ENCODE data around the gene COL1A2.

COL1A2 gene

DNA sequence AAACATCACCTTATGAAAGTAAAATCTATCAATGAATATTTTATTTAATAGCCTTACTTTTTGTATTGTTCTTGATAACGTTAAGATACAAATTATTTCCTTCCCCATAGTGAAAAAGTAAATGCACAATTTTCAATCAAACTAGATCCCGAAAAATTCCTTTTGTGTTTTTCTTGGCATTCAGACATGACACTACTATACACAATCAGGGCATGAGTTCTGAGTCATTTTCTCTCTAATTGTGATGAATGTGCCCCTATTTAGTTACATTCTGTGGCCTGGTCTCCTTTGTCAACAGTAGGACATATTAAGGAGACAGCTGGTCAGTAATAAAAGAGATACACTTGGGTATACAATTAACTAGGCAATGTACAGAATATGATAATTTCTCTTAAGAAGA is 19.8 kb downstream of the COL1A2 start:
- Mint-ChIP-seq H3K4me3 (no peak overlapping the region), H3K27me3 (peaks cover 1% of the 10 kb centered on the region), H3K27ac (no peak overlapping the region), H3K36me3 (no peaks in the 10 kb centered on the region), H3K4me1 (no peaks in the 10 kb centered on the region), H3K9me3 (no peaks in the 10 kb centered on the region)

DNA sequence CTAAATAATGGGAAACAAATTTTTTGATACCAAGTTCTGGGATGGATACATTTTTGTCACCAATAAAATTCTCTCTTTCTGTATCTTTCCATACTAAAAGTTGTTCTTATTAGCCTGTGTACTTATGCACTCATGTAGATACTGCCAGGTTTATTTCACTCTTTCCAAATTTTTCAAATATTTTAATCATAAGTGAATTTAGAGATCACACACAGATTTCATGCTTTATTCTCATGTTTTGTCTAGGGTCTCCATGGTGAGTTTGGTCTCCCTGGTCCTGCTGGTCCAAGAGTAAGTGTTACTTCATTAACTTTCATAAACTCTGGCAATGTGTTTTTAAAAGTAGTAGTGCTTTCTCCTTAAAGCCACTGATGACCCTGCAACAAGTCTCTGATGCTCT is 20.3 kb downstream of the COL1A2 start:
- Mint-ChIP-seq H3K27ac (no peak overlapping the region), H3K9me3 (no peaks in the 10 kb centered on the region), H3K27me3 (peaks cover 1% of the 10 kb centered on the region), H3K4me1 (no peaks in the 10 kb centered on the region), H3K4me3 (no peak overlapping the region), H3K36me3 (no peaks in the 10 kb centered on the region)

DNA sequence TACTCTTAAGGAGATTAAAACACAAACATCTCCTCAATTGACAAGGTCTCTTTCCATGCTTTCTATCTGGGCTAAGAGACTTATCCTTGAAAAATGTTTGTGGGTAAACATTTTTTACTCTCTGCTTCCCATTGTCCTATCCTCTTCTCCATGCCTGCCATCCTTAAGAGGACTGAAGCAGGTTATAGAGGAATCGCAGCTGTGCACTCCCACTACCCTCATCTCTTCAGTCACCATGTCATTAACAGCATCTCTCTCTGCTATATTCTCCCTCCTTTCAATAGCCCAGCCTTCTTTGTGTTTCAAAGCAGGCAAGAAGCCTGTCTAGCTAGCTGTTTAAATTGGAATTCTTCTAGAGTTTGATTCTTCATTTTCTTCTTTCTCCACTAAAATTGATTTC is 22.6 kb downstream of the COL1A2 start:
- H3K4me3 Mint-ChIP-seq = no peak overlapping the region

DNA sequence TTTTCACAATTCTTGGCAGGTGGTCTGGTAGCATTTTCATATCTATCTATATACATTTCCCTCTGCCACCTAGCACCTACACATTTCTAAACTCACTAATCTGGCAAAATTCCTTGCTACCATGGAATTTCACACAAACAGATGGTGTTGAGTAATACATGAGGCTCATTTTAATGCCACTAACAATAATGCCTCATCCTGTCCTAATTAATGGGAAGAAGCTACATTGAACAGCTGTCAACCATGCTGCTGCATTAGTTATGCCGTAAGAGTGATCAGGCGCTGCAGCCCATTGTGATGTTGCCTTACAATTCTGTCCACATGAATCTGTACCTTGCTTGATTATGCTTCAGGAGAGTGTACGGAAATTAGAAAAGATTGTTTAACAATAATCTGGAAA is 23.2 kb downstream of the COL1A2 start:
- no peaks in the 10 kb centered on the region for H3K4me1 Mint-ChIP-seq
- H3K27me3 Mint-ChIP-seq = peaks cover 3% of the 10 kb centered on the region
- H3K36me3 Mint-ChIP-seq = no peaks in the 10 kb centered on the region
- H3K4me3 Mint-ChIP-seq = no peak overlapping the region
- no peaks in the 10 kb centered on the region for H3K9me3 Mint-ChIP-seq
- H3K27ac Mint-ChIP-seq = no peak overlapping the region

More for the DNA sequence above, 22.6 kb downstream of the COL1A2 start:
- no peak overlapping the region for H3K27ac Mint-ChIP-seq
- H3K9me3 Mint-ChIP-seq = no peaks in the 10 kb centered on the region
- H3K27me3 Mint-ChIP-seq = peaks cover 3% of the 10 kb centered on the region
- H3K36me3 Mint-ChIP-seq = no peaks in the 10 kb centered on the region
- H3K4me1 Mint-ChIP-seq = no peaks in the 10 kb centered on the region

DNA sequence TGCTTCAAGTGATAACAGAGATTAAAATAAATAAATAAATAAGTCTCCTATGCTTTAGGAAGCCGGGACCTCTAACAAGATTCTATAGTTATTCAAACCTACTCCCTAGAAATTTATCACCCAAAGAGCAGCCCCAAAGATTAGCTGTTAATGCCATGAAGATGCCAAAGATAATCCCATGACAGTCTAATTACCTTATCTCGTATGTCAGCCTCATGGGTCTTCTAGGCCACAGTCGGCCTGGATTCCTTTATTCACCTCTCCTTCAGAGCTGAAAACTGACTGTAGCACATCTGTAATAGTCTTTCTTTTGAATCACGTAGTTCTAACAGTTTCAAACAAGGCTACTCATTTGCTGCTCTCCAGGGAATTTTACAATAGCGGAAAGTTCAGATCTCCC is 24.2 kb downstream of the COL1A2 start:
- Mint-ChIP-seq H3K9me3 (no peaks in the 10 kb centered on the region), H3K36me3 (no peaks in the 10 kb centered on the region), H3K27ac (no peak overlapping the region), H3K4me1 (no peaks in the 10 kb centered on the region), H3K4me3 (no peak overlapping the region), H3K27me3 (peaks cover 5% of the 10 kb centered on the region)

DNA sequence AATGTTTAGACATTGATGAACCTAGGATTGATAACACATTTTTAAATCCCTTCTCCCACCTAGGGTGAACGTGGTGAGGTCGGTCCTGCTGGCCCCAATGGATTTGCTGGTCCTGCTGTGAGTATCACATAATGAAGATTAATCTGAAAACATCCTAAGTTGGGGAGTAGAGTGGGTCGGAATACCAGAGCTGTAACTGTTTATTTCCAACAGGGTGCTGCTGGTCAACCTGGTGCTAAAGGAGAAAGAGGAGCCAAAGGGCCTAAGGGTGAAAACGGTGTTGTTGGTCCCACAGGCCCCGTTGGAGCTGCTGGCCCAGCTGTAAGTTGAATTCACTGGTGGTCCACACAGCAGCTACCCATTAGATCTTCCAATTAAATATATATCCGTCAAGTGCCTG is 25.6 kb downstream of the COL1A2 start:
- Mint-ChIP-seq H3K4me3 (no peak overlapping the region), H3K27me3 (peaks cover 5% of the 10 kb centered on the region), H3K27ac (no peak overlapping the region), H3K9me3 (no peaks in the 10 kb centered on the region), H3K36me3 (no peaks in the 10 kb centered on the region), H3K4me1 (no peaks in the 10 kb centered on the region)

DNA sequence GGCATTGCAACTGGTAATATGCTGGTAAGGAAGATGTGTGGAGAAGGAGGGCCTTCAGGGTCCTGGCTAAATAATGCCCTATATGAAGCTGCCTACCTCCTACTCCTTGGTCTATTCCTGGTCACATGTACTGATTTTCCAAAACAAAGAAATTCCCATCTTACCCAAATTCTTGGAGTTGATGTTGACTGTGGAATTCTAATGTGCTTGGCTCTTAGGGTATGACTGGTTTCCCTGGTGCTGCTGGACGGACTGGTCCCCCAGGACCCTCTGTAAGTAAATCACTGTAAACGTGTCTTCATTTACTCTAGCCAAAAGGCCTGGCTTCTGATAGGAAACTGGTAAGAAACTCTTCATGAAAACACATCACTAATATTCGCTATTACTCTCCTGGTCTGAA is 27.0 kb downstream of the COL1A2 start:
- Mint-ChIP-seq H3K27me3 (peaks cover 5% of the 10 kb centered on the region), H3K36me3 (no peaks in the 10 kb centered on the region), H3K4me3 (no peak overlapping the region), H3K27ac (no peak overlapping the region), H3K4me1 (no peaks in the 10 kb centered on the region), H3K9me3 (no peaks in the 10 kb centered on the region)

DNA sequence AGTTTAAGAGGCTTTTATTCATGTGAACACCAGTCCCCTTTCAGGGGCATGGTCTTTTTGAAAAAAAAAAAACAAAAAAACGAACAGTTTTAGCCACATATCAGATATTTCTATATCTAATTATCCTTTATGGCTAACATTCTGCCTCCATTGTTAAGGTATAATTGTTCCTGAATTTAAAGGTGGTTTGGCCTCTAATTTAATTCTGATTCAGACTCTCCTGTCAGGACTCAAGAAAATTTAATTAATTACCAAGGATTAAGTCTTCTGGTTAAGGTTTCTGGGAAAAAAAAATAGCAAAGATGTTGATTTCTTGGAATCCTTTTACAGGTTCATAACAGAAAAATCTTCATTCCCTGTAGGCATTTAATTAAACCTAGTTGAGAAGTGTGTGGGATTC is 27.4 kb downstream of the COL1A2 start:
- Mint-ChIP-seq H3K36me3 (no peaks in the 10 kb centered on the region), H3K27ac (no peak overlapping the region), H3K4me1 (no peaks in the 10 kb centered on the region), H3K9me3 (no peaks in the 10 kb centered on the region), H3K27me3 (peaks cover 5% of the 10 kb centered on the region), H3K4me3 (no peak overlapping the region)

DNA sequence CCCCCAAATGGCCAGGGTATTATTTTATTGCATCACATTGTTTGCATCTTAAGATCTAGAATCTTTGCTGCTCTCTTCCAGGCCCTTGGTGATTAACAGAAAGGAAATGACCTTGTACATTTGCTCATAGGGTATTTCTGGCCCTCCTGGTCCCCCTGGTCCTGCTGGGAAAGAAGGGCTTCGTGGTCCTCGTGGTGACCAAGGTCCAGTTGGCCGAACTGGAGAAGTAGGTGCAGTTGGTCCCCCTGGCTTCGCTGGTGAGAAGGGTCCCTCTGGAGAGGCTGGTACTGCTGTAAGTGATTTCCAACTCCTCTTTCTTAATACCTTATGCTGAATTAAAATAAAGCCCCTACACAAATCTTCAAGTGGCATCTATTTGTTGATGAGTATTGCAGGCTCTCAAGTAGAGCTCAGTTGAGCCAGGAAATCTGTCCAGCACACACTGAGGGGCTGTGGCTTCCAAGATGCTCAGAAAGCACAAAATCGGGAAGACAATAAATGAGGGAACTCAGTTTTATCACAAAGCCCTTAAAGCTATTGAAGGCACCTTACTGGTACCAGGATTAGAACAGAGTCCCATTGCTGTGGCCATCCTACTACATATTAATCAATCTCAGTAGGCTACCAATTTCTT is 28.2 kb downstream of the COL1A2 start:
- peaks cover 4% of the 10 kb centered on the region for H3K27me3 Mint-ChIP-seq
- no peak overlapping the region for H3K27ac Mint-ChIP-seq
- H3K9me3 Mint-ChIP-seq = no peaks in the 10 kb centered on the region
- no peak overlapping the region for H3K4me3 Mint-ChIP-seq
- H3K4me1 Mint-ChIP-seq = no peaks in the 10 kb centered on the region
- H3K36me3 Mint-ChIP-seq = no peaks in the 10 kb centered on the region

DNA sequence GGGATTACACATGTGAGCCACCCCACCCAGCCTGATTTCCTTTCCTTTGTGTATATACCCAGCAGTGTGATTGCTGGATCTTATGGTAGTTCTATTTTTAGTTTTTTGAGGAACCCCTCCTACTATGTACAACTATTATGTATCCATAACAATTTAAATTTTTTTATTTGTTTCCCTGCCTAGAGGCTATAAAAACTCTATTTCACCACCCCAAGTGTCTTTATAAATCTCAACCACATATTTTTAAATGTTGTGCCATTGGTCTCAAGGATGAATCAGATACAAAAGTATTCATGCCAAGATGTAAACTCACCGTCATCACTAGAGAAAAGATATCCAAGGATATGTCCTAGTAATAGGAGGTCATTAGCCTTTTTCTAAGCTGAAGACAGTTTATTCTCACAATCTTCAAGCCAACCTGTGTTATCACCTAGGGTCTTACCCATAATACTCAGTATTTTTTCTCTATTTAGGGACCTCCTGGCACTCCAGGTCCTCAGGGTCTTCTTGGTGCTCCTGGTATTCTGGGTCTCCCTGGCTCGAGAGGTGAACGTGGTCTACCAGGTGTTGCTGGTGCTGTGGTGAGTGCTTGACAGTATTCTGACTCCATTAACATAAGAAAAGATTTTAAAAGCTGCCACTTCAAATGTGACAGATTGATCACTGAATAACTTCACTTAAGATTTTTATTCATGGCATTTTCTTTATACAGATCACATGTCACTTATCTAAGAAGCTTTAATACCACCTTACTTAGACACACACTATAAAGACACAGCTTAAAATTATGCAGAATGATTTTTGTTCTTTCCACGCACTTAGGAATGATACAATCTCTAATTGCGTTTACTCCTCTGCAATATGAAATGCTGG is 29.4 kb downstream of the COL1A2 start:
- H3K4me1 Mint-ChIP-seq = no peaks in the 10 kb centered on the region
- no peaks in the 10 kb centered on the region for H3K36me3 Mint-ChIP-seq
- peaks cover 4% of the 10 kb centered on the region for H3K27me3 Mint-ChIP-seq
- no peaks in the 10 kb centered on the region for H3K9me3 Mint-ChIP-seq
- H3K4me3 Mint-ChIP-seq = no peak overlapping the region
- H3K27ac Mint-ChIP-seq = no peak overlapping the region

DNA sequence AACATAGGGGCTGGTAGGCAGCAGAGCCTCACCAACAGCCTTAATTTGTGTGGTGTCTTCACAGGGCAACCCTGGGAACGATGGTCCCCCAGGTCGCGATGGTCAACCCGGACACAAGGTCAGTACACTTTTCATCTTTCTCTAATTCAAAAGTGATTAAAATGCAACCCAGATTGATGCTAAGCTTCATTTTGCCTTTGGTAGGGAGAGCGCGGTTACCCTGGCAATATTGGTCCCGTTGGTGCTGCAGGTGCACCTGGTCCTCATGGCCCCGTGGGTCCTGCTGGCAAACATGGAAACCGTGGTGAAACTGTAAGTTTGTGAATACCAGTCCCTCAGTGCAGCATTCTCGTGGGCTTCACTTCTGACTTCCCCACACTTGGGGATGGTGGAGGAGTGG is 30.9 kb downstream of the COL1A2 start:
- Mint-ChIP-seq H3K4me3 (no peak overlapping the region), H3K27me3 (peaks cover 2% of the 10 kb centered on the region), H3K36me3 (no peaks in the 10 kb centered on the region), H3K9me3 (no peaks in the 10 kb centered on the region), H3K4me1 (no peaks in the 10 kb centered on the region), H3K27ac (no peak overlapping the region)

DNA sequence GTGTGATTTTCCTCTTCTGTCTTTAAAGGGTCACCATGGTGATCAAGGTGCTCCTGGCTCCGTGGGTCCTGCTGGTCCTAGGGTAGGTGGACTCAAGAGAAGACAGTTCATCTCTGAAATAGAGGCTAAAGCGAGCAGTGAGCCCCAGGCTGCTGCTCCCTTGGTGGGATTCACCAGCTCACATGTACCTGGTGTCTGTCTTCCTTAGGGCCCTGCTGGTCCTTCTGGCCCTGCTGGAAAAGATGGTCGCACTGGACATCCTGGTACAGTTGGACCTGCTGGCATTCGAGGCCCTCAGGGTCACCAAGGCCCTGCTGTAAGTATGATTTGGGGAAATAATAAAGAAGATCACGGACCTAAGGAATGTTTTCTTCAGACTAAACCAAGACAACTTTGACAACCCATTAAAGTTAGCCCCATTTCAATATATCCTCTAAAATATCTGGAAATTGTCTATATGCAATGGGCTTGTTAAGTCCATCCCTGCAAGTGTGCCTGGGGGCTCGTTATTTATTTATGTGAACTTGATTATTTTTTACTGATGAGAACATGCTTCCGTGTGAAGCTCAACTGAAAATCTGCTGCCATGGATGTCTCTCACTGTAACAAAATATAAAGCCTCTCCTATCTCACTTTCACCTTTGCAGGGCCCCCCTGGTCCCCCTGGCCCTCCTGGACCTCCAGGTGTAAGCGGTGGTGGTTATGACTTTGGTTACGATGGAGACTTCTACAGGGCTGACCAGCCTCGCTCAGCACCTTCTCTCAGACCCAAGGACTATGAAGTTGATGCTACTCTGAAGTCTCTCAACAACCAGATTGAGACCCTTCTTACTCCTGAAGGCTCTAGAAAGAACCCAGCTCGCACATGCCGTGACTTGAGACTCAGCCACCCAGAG is 32.5 kb downstream of the COL1A2 start:
- H3K36me3 Mint-ChIP-seq = no peaks in the 10 kb centered on the region
- no peak overlapping the region for H3K4me3 Mint-ChIP-seq
- no peak overlapping the region for H3K27ac Mint-ChIP-seq
- H3K4me1 Mint-ChIP-seq = no peaks in the 10 kb centered on the region
- H3K27me3 Mint-ChIP-seq = peaks cover 2% of the 10 kb centered on the region
- H3K9me3 Mint-ChIP-seq = no peaks in the 10 kb centered on the region

DNA sequence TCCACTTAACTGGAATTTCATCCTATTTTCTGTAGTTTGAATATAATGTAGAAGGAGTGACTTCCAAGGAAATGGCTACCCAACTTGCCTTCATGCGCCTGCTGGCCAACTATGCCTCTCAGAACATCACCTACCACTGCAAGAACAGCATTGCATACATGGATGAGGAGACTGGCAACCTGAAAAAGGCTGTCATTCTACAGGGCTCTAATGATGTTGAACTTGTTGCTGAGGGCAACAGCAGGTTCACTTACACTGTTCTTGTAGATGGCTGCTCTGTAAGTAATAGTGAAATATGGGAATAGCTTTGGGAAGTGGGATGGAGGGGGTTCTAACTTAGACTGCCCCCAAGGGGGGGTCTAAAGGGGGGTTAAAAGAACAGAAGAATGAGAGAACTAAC is 34.5 kb downstream of the COL1A2 start:
- Mint-ChIP-seq H3K27ac (no peak overlapping the region), H3K27me3 (no peaks in the 10 kb centered on the region), H3K9me3 (no peaks in the 10 kb centered on the region), H3K4me3 (no peak overlapping the region), H3K36me3 (no peaks in the 10 kb centered on the region), H3K4me1 (no peaks in the 10 kb centered on the region)

DNA sequence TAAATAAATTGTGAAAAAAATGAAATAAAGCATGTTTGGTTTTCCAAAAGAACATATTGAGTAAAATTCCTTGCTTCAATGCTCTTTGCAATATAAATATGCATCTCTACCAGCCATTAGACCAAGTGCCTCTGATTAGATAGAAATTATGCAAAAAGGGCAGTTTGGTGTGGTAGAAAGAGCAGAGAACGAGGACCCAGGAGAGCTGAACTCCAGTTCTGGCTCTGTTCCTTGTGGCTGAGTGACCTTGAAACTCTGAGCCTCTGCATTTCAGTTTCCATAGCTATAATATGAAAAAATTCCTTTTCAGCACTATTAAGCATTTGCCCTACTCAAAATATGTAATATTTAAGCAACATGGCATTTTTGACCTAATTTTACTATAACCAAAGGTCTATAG is 36.5 kb downstream of the COL1A2 start:
- H3K27me3 Mint-ChIP-seq = peaks cover 6% of the 10 kb centered on the region
- no peaks in the 10 kb centered on the region for H3K9me3 Mint-ChIP-seq
- no peaks in the 10 kb centered on the region for H3K36me3 Mint-ChIP-seq
- no peak overlapping the region for H3K4me3 Mint-ChIP-seq
- H3K27ac Mint-ChIP-seq = no peak overlapping the region
- H3K4me1 Mint-ChIP-seq = no peaks in the 10 kb centered on the region

DNA sequence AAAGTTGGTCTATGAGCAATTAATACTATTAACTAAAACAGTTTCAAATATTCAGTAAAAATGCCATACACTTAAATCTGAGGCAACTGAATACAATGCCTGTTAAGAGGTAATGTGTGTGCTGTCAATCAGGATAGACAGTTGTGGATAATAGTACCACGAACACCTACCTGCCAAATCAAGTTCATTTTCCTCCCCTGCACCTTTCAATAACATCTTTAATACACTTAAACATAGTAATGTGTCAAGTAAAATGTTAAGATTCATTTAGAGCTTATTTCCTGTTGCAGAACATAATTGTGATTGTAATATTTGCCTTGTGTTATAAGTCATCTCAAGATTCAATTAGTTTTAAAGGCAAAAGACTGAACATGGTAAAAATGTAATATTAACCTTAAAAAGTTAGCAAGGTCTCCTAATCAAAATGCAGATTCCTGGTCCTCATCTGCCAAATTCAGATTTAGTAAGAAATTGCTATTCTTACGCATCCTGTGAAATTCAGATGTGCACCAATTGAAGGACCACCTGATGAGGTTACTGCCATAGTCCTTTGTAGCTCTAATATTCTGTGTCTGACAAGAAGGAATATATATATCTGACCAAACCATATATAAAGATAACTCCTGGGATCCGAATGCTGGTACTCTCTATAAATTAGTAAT is 37.1 kb downstream of the COL1A2 start:
- no peaks in the 10 kb centered on the region for H3K9me3 Mint-ChIP-seq
- H3K36me3 Mint-ChIP-seq = no peaks in the 10 kb centered on the region
- H3K27me3 Mint-ChIP-seq = peaks cover 12% of the 10 kb centered on the region
- H3K4me1 Mint-ChIP-seq = no peaks in the 10 kb centered on the region
- no peak overlapping the region for H3K4me3 Mint-ChIP-seq
- no peak overlapping the region for H3K27ac Mint-ChIP-seq
